HEK293 (cell line): ENCODE measurements around the gene NFAT5.

Source experiments
- CTCF ChIA-PET: fragments of 350-600 bp; formaldehyde crosslinking; extraction: SDS; loops from one replicate; lab custom pipeline; 2021; ENCODE audit warnings: antibody characterized with exemption; lab: Yijun Ruan, JAX
- POLR2A ChIA-PET: fragments of 300-600 bp; formaldehyde crosslinking; extraction: SDS; loops from one replicate; lab custom pipeline; 2020; ENCODE audit warnings: antibody characterized with exemption, inconsistent platforms; lab: Yijun Ruan, JAX
- H3K27ac ChIP-seq: fragments of 200-500 bp; sonication (Bioruptor generic); 2 replicates; pipeline ENCODE4 v1.5.1; 2014; ENCODE audit warnings: low read depth, low read length, control low read depth, inconsistent platforms; ENCODE audit errors: extremely low read depth
- H3K36me3 ChIP-seq, 2 experiments: fragments of 200-500 bp in 1 of 2; sonication (Bioruptor generic) in 1 of 2; 1 replicate in 1 of 2; 2 replicates in 1 of 2; pipeline ENCODE4 v1.5.1; 2014 to 2017; ENCODE audit warnings: inconsistent platforms in 2 of 2, low read length in 2 of 2; ENCODE audit not compliant: control insufficient read depth in 2 of 2, insufficient read depth in 1 of 2
- H3K4me1 ChIP-seq: fragments of 200-500 bp; sonication (Bioruptor generic); 2 replicates; pipeline ENCODE4 v1.5.1; 2014; ENCODE audit warnings: mild to moderate bottlenecking, low read length, inconsistent platforms; ENCODE audit not compliant: control insufficient read depth, insufficient read depth
- H3K4me3 ChIP-seq: 2 replicates; pipeline ENCODE4 v1.5.1; 2011; ENCODE audit warnings: low read depth, mild to moderate bottlenecking, control low read depth, low read length, moderate library complexity
- H3K9me3 ChIP-seq: fragments of 200-500 bp; sonication (Bioruptor generic); 2 replicates; pipeline ENCODE4 v1.5.1; 2014; ENCODE audit warnings: low read depth, low read length, inconsistent platforms; ENCODE audit not compliant: control insufficient read depth, insufficient read depth
- EGR2 ChIP-seq: fragments of 450-650 bp; formaldehyde crosslinking; IDR thresholded peaks from 2 replicates; pipeline ENCODE4 v1.5.1; 2016; ENCODE audit warnings: low read depth, missing biosample characterization, missing genetic modification characterization
- GLI2 ChIP-seq: fragments of 450-650 bp; formaldehyde crosslinking; IDR thresholded peaks from 2 replicates; pipeline ENCODE4; 2017; ENCODE audit warnings: missing biosample characterization, missing genetic modification characterization, low read depth, borderline replicate concordance
- HOXD13 ChIP-seq: sonication (generic); formaldehyde crosslinking; IDR thresholded peaks from 2 replicates; pipeline ENCODE4 v1.8.0; 2022; ENCODE audit warnings: missing genetic modification reagents, borderline replicate concordance
- KLF7 ChIP-seq: fragments of 450-650 bp; formaldehyde crosslinking; IDR thresholded peaks from 2 replicates; pipeline ENCODE4 v1.5.1; 2016; ENCODE audit warnings: missing biosample characterization, missing genetic modification characterization, borderline replicate concordance
- SCRT1 ChIP-seq: fragments of 450-650 bp; formaldehyde crosslinking; IDR thresholded peaks from 2 replicates; pipeline ENCODE4 v1.5.1; 2016; ENCODE audit warnings: missing biosample characterization, missing genetic modification characterization, borderline replicate concordance
- SETDB1 ChIP-seq: IDR thresholded peaks from one replicate; pipeline ENCODE4 v1.6.1; 2017; ENCODE audit warnings: mild to moderate bottlenecking, low read length, moderate library complexity, mixed read lengths; ENCODE audit not compliant: insufficient read length
- TRIM28 ChIP-seq: IDR thresholded peaks from 2 replicates; pipeline ENCODE4 v1.6.1; 2011; ENCODE audit warnings: low read length, control low read depth, borderline replicate concordance
- ZBTB17 ChIP-seq: fragments of 450-650 bp; formaldehyde crosslinking; IDR thresholded peaks from 2 replicates; pipeline ENCODE4 v1.5.1; 2016; ENCODE audit warnings: missing biosample characterization, missing genetic modification characterization
- ZBTB7A ChIP-seq: fragments of 450-650 bp; formaldehyde crosslinking; IDR thresholded peaks from 2 replicates; pipeline ENCODE4 v1.5.1; 2016; ENCODE audit warnings: low read depth, missing biosample characterization, missing genetic modification characterization
- ZNF121 ChIP-seq: fragments of 450-650 bp; formaldehyde crosslinking; IDR thresholded peaks from 2 replicates; pipeline ENCODE4 v1.5.1; 2016; ENCODE audit warnings: missing biosample characterization, missing genetic modification characterization
- ZNF239 ChIP-seq: fragments of 450-650 bp; formaldehyde crosslinking; IDR thresholded peaks from 2 replicates; pipeline ENCODE4 v1.5.1; 2016; ENCODE audit warnings: missing biosample characterization, missing genetic modification characterization
- ZNF266 ChIP-seq: fragments of 450-650 bp; formaldehyde crosslinking; IDR thresholded peaks from 2 replicates; pipeline ENCODE4 v1.5.1; 2016; ENCODE audit warnings: missing biosample characterization, missing genetic modification characterization, low read depth
- ZNF350 ChIP-seq: fragments of 450-650 bp; formaldehyde crosslinking; IDR thresholded peaks from 2 replicates; pipeline ENCODE4 v1.5.0; 2017; ENCODE audit warnings: missing biosample characterization, mild to moderate bottlenecking, missing genetic modification characterization
- ZNF48 ChIP-seq: fragments of 450-650 bp; formaldehyde crosslinking; IDR thresholded peaks from 2 replicates; pipeline ENCODE4 v1.5.1; 2016; ENCODE audit warnings: missing biosample characterization, missing genetic modification characterization
- ZNF548 ChIP-seq: fragments of 450-650 bp; formaldehyde crosslinking; IDR thresholded peaks from 2 replicates; pipeline ENCODE4 v1.5.1; 2016; ENCODE audit warnings: missing biosample characterization, missing genetic modification characterization
- ZNF561 ChIP-seq: fragments of 450-650 bp; IDR thresholded peaks from 2 replicates; pipeline ENCODE4 v1.5.1; 2018; ENCODE audit warnings: missing biosample characterization, missing genetic modification characterization, borderline replicate concordance
- ZNF600 ChIP-seq: fragments of 450-650 bp; formaldehyde crosslinking; IDR thresholded peaks from 2 replicates; pipeline ENCODE4 v1.5.1; 2016; ENCODE audit warnings: missing biosample characterization, missing genetic modification characterization
- ZNF626 ChIP-seq: fragments of 450-650 bp; sonication (Bioruptor Pico); formaldehyde crosslinking; IDR thresholded peaks from 2 replicates; pipeline ENCODE4 v1.5.1; 2018; ENCODE audit warnings: missing biosample characterization, missing genetic modification characterization, inconsistent platforms
- ZNF785 ChIP-seq: fragments of 450-650 bp; formaldehyde crosslinking; IDR thresholded peaks from 2 replicates; pipeline ENCODE4 v1.5.1; 2016; ENCODE audit warnings: missing biosample characterization, missing genetic modification characterization
- TF ChIP-seq, protein P1 (sequence below): fragments of 450-650 bp; formaldehyde crosslinking; IDR thresholded peaks from 2 replicates; pipeline ENCODE4 v1.5.1; 2016; ENCODE audit warnings: missing biosample characterization, missing genetic modification characterization, low read depth
- TF ChIP-seq, protein P2 (sequence below): IDR thresholded peaks from 2 replicates; pipeline ENCODE4 v1.6.1; 2011; ENCODE audit warnings: mild to moderate bottlenecking, low read depth, low read length, borderline replicate concordance
- TF ChIP-seq, protein P3 (sequence below): sonication (generic); formaldehyde crosslinking; IDR thresholded peaks from 2 replicates; pipeline ENCODE4 v1.8.1; 2022; ENCODE audit warnings: mild to moderate bottlenecking, moderate library complexity, missing genetic modification reagents
- TF ChIP-seq, protein P4 (sequence below): fragments of 450-650 bp; formaldehyde crosslinking; IDR thresholded peaks from 2 replicates; pipeline ENCODE4 v1.5.1; 2016; ENCODE audit warnings: missing biosample characterization, missing genetic modification characterization

Gene NFAT5

DNA sequence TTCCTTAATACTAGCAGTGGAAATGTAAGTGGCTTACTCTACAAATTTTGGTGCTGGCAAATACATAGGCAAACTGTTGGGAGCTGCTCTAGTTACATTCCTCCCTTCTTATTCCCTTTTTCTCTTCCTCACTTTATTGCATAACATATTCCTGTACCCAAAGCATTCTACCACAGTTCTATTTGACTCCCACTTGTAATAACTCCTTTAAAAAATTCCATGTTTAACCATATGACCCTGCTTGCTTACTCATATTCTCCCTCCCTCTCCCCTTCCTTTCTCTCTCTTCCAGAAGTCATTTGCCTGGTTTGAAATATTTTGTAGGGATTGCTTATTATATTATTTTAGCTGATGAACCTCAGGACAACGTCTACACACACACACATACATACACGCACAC, 137.9 kb downstream of the NFAT5 start:
- TF ChIP-seq TRIM28 (no peak), KLF7 (tag by site-specific recombination) (no peak), ZBTB17 (tag by site-specific recombination) (no peak), ZNF121 (tag by site-specific recombination) (no peak), EGR2 (tag by site-specific recombination) (no peak), ZNF266 (no peak), ZNF626 (tag by site-specific recombination) (no peak), ZNF350 (tag by site-specific recombination) (no peak), ZNF548 (tag by site-specific recombination) (no peak), ZNF239 (no peak), ZNF785 (tag by site-specific recombination) (no peak), ZNF561 (tag by site-specific recombination) (no peak), HOXD13 (no peak), ZNF600 (tag by site-specific recombination) (no peak), GLI2 (tag by site-specific recombination) (no peak), ZNF48 (tag by site-specific recombination) (no peak)
- TF ChIP-seq, protein P1, sequence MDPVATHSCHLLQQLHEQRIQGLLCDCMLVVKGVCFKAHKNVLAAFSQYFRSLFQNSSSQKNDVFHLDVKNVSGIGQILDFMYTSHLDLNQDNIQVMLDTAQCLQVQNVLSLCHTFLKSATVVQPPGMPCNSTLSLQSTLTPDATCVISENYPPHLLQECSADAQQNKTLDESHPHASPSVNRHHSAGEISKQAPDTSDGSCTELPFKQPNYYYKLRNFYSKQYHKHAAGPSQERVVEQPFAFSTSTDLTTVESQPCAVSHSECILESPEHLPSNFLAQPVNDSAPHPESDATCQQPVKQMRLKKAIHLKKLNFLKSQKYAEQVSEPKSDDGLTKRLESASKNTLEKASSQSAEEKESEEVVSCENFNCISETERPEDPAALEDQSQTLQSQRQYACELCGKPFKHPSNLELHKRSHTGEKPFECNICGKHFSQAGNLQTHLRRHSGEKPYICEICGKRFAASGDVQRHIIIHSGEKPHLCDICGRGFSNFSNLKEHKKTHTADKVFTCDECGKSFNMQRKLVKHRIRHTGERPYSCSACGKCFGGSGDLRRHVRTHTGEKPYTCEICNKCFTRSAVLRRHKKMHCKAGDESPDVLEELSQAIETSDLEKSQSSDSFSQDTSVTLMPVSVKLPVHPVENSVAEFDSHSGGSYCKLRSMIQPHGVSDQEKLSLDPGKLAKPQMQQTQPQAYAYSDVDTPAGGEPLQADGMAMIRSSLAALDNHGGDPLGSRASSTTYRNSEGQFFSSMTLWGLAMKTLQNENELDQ = no peak
- TF ChIP-seq, protein P2, sequence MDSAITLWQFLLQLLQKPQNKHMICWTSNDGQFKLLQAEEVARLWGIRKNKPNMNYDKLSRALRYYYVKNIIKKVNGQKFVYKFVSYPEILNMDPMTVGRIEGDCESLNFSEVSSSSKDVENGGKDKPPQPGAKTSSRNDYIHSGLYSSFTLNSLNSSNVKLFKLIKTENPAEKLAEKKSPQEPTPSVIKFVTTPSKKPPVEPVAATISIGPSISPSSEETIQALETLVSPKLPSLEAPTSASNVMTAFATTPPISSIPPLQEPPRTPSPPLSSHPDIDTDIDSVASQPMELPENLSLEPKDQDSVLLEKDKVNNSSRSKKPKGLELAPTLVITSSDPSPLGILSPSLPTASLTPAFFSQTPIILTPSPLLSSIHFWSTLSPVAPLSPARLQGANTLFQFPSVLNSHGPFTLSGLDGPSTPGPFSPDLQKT = no peak
- Histone ChIP-seq H3K4me1 (no peaks in the 10 kb centered on the region), H3K27ac (no peak overlapping the region), H3K36me3 (peaks cover 0 to 27% of the 10 kb centered on the region in 2 experiments; a peak in 2 of 3 replicates), H3K4me3 (no peak overlapping the region), H3K9me3 (no peaks in the 10 kb centered on the region)
- POLR2A ChIA-PET = interaction anchor here (0.5 kb wide), 1 partner anchor 18 kb away, joined by 3 read pairs; no protein-coding TSS in a partner anchor
- CTCF ChIA-PET = interaction anchor here (0.9 to 2.1 kb wide), 5 partner anchors 11 to 308 kb away, joined by 3 to 7 read pairs (median 4); partner anchors contain the start of gene NOB1

DNA sequence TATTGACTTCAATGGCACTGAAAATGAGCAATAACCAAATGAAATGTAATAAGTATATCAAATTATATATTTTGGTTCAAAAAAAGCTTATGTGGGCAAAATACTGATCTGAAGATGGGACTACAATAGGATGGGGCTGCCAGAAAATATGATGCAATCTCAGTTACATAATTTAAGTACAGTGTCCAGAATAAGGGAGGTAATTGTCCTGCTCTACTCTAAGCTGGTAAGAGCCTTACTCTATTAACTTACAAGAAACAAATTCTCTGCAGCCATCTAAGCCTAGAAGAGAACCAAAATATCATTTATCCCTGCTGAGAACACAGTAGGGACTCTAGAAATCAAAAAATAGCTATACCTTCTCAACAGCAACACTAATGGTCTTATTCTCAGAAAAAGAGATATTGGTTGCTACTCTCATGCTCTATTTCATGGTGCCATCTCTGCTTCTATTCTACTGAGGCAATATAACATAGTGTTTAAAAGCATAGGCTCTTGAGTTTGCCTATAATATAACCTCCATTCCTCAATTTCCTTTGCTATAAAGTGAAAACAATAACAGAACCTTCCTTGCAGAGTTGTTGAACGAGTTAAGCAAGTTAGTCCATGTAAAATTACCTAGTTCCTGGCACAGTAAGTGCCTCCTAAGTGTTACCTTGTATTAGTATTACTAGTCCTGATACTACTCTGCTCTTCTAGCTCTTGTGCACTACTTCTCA, 140.6 kb downstream of the NFAT5 start:
- POLR2A ChIA-PET = interaction anchor here (0.7 to 1.5 kb wide), 2 partner anchors 48 to 88 kb away, joined by 3 to 4 read pairs; partner anchors contain the start of gene NOB1
- no peak for TF ChIP-seq ZNF626 (tag by site-specific recombination)
- TF ChIP-seq, protein P3, sequence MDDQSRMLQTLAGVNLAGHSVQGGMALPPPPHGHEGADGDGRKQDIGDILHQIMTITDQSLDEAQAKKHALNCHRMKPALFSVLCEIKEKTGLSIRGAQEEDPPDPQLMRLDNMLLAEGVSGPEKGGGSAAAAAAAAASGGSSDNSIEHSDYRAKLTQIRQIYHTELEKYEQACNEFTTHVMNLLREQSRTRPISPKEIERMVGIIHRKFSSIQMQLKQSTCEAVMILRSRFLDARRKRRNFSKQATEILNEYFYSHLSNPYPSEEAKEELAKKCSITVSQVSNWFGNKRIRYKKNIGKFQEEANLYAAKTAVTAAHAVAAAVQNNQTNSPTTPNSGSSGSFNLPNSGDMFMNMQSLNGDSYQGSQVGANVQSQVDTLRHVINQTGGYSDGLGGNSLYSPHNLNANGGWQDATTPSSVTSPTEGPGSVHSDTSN (CRISPR knock-in tag) = no peak
- no peak for TF ChIP-seq SETDB1
- no peak for TF ChIP-seq ZBTB7A
- TF ChIP-seq, protein P4, sequence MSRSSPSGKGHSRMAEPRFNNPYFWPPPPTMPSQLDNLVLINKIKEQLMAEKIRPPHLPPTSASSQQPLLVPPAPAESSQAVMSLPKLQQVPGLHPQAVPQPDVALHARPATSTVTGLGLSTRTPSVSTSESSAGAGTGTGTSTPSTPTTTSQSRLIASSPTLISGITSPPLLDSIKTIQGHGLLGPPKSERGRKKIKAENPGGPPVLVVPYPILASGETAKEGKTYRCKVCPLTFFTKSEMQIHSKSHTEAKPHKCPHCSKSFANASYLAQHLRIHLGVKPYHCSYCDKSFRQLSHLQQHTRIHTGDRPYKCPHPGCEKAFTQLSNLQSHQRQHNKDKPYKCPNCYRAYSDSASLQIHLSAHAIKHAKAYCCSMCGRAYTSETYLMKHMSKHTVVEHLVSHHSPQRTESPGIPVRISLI (tag by site-specific recombination) = 0 out of 2 replicates have a peak, but pooled peaks have one; percentile 25
- no peak for TF ChIP-seq SCRT1 (tag by site-specific recombination)
- no peaks in the 10 kb centered on the region for H3K4me1 ChIP-seq
- H3K27ac ChIP-seq = no peak overlapping the region
- peaks cover 0 to 19% of the 10 kb centered on the region in 2 experiments; a peak in 2 of 3 replicates for H3K36me3 ChIP-seq
- no peaks in the 10 kb centered on the region for H3K9me3 ChIP-seq
- no peak overlapping the region for H3K4me3 ChIP-seq
- CTCF ChIA-PET = interaction anchor here (0.6 to 1.4 kb wide), 5 partner anchors 44 to 394 kb away, joined by 3 to 5 read pairs (median 3); partner anchors contain the start of gene NOB1
